Prostate gland (tissue), 2 donors: ENCODE measurements around the gene BASP1.

Experiments
- POLR2A ChIP-seq: fragments of 450-650 bp; IDR thresholded peaks from one replicate; pipeline ENCODE4 v1.6.1; 2016; ENCODE audit warnings: antibody characterized with exemption, mild to moderate bottlenecking
- POLR2AphosphoS5 ChIP-seq: sonication (generic); formaldehyde crosslinking; IDR thresholded peaks from one replicate; pipeline ENCODE4 v1.6.1; 2017; ENCODE audit warnings: antibody characterized with exemption
- TF ChIP-seq, protein P1 (sequence below), 4 experiments: fragments of 200-600 bp in 2 of 4; fragments of 450-650 bp in 2 of 4; sonication (generic) in 2 of 4; IDR thresholded peaks; 1 replicate in 3 of 4; 2 replicates in 1 of 4; pipeline ENCODE4 v1.5.1; 2016 to 2019; ENCODE audit warnings: antibody characterized with exemption in 4 of 4, mild to moderate bottlenecking in 2 of 4, moderate library complexity in 2 of 4

- TF ChIP-seq POLR2A (no peak), POLR2AphosphoS5 (no peak)
- TF ChIP-seq, protein P1, sequence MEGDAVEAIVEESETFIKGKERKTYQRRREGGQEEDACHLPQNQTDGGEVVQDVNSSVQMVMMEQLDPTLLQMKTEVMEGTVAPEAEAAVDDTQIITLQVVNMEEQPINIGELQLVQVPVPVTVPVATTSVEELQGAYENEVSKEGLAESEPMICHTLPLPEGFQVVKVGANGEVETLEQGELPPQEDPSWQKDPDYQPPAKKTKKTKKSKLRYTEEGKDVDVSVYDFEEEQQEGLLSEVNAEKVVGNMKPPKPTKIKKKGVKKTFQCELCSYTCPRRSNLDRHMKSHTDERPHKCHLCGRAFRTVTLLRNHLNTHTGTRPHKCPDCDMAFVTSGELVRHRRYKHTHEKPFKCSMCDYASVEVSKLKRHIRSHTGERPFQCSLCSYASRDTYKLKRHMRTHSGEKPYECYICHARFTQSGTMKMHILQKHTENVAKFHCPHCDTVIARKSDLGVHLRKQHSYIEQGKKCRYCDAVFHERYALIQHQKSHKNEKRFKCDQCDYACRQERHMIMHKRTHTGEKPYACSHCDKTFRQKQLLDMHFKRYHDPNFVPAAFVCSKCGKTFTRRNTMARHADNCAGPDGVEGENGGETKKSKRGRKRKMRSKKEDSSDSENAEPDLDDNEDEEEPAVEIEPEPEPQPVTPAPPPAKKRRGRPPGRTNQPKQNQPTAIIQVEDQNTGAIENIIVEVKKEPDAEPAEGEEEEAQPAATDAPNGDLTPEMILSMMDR (IDR thresholded peaks at IDR 0.05): no peak
Observed at GRCh38 chr5:17234374-17234773, 16.9 kb downstream of the BASP1 start.
